NCI-H524 treated with DMSO at 0.1 percent for 48 hours (cell line): ENCODE results near the gene SLC18B1.

Experiments used
- DNase-seq: peaks from one replicate; lab custom pipeline; 2025; lab: John Stamatoyannopoulos, UW

The SLC18B1 gene

GRCh38 chr6:132797951-132798868 is at the start of gene SLC18B1:
SLC18B1 (minus strand) TSS chr6:132798637; CDS start chr6:132798456, 181 bp downstream.
- DNase-seq = no peak

- no peak for DNase-seq
These were observed 45.0 kb upstream of the SLC18B1 start for GRCh38 chr6:132843316-132844035.

DNA sequence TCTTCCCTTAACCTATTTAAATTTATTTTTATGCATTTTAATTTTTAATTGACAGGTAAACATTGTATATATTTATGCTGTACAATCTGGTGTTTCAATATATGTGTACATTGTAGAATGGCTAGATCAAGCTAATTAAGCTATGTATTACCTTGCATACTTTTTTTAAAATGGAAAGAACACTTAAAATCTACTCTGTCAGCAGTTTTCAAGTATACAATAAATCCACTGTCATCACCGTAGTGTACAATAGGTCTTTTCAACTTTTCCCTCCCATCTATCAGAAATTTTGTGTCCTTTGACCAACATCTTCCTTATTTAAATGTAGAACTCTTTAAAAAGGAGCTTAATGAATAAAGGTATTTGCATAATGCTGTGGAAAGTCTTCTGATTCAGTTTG is 43.5 kb upstream of the SLC18B1 start:
- DNase-seq = no peak

DNA sequence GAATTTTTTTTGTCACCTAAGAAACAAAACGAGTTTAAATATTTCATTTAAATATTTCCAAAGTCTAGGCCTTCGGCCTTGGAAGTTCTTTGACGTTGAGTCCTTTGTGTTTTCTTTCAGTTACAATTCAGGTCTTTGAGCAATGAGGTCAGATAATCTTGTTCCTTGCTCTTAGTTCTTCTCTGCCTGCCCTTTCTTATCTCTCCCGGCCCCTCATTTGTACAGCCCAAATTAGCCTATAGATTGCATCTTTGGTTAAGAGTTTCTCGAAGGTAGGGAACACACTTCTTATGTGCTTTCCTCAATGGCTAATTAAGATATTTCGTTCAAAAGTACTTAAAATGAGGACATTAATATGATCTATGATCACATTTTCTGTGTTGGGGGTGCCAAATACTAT is 34.5 kb upstream of the SLC18B1 start:
- DNase-seq = no peak

- peak; percentile 68 for DNase-seq
These were observed 31.9 kb upstream of the SLC18B1 start for GRCh38 chr6:132830334-132830751.

GRCh38 chr6:132820629-132821381 is 22.4 kb upstream of the SLC18B1 start:
- no peak for DNase-seq

GRCh38 chr6:132819405-132820161 is 21.1 kb upstream of the SLC18B1 start:
- no peak for DNase-seq

DNA sequence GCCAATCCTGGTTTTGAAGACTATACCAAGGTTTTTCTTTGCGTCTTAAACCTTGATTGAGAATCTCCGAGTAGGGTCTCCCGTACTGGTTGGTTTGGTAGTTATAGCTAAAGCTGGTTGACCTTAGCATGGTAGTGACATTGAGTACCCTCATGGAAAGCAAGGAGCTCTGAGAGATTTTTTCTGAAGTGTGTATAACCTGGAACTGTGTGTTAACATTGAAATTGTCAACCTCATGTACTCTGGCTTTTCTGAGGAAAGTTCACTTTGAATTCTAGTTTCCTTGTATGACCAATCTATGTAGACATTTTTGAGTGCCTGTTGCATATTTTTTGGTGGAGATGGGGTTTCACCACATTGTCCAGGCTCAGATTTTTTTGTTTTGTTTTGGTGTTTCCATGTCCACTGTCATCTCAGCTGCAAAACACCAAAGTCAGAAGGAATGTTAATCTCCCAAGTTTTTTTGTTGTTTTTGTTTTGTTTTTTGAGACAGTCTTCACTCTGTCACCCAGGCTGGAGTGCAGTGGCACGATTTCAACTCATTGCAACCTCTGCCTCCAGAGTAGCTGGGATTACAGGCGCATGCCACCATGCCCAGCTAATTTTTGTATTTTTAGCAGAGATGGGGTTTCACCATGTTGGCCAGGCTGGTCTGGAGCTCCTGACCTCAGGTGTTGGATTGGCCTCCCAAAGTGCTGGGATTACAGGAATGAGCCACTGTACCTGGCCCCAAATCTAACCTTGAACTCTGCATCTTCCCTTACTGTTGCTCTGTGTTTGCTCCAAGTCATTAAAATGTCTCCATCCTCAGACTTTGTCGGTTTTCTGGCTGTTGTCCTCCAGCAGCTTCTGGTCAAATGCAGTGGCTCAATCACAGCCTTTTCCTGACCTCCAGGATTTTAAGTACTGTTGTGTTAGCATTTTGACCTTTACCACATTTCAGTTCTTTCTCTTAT is 20.2 kb upstream of the SLC18B1 start:
- no peak for DNase-seq

GRCh38 chr6:132817554-132818403 is 19.3 kb upstream of the SLC18B1 start:
- no peak for DNase-seq

- no peak for DNase-seq
These were observed 18.2 kb upstream of the SLC18B1 start for GRCh38 chr6:132816660-132817059.

- DNase-seq = no peak
These were observed 16.5 kb upstream of the SLC18B1 start for GRCh38 chr6:132814716-132815570.

DNA sequence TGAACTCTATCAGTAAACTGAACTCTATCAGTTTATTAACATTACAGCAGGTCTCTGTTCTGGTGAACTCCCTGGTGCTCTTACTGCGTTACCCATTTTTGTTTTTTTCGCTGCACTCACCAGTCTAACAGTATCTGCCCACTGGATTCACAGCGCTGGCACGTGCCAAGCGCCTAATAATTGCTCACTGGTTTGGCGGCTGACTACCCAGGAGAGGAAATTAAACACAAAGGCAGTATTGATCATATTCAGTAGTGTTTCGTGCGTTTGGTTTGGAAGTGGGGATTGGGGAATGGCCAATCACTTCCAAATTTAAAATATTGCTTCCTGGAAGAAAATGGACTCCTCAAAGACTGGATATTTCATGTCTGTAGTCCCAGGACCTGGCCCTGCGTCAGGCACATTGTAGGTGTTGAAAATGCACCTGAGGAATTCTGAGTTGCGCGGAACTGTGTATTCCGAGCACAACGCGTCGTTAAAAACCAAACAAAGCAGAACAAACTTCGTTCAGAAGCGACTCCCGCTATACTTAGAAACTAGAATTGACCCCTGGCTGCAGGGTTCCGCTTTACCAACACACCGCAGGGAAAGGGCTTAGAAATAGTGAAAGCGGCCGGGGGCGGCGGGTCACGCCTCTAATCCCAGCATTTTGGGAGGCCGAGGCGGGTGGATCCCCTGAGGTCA is 14.9 kb upstream of the SLC18B1 start:
- no peak for DNase-seq

GRCh38 chr6:132812756-132813172 is 14.3 kb upstream of the SLC18B1 start:
- no peak for DNase-seq

DNA sequence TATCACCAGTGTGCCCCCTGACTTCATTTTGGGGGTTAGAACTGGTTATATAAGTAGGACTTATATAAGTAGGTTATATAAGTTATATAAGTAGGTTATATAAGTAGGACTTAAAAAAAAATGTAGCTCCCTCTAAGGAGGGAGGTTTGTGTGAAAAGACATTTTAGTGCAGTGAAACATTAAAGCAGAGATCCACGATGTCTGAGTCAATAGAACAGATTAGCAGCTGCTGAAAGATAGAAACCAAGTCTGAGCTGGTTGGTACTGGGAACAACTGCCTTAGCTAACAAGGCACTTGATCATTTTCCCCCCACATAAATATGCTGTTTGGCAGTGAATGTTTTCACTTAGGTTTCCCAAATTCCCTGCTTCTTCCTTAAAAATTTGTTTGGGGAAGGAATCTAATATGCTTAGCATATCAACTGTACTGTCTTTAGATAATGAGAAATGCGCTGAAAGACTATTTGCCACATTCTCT is 13.9 kb upstream of the SLC18B1 start:
- no peak for DNase-seq

- DNase-seq = no peak
These were observed 12.8 kb upstream of the SLC18B1 start for GRCh38 chr6:132811276-132811675.

DNA sequence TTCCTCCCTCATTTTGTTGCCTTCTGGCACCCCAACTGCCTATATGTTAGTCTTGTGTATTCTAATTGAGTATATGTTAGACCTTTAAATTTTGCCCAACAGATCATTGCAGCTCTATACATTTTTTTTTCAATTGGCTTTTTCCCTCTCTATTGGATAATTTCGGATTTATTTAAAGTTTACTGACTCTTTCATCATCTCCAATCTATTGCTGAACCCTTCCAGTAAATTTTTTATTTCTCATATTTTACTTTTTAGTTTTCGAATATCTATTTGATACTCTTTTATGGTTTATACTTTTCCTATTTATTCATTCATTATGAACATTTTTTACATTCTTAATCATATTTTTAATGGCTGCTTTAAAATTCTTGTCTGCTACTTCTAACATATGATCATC is 7.1 kb upstream of the SLC18B1 start:
- DNase-seq = no peak

GRCh38 chr6:132804251-132804650 is 5.8 kb upstream of the SLC18B1 start:
- no peak for DNase-seq

- DNase-seq = no peak
These were observed 2.2 kb upstream of the SLC18B1 start for GRCh38 chr6:132800656-132801055.
